HFF-Myc (cell line): ENCODE results near the gene MRPS12.
"Not testable (repeated sequence)": the region's sequence is repeated elsewhere in the genome, so short reads cannot be mapped to it uniquely, and the experiment has no call there.

Source experiments
- DNase-seq: peaks from one replicate; pipeline ENCODE4 v3.0.0-alpha.2; 2011; ENCODE audit warnings: low read depth; ENCODE audit errors: extremely low read depth
- H3K4me3 ChIP-seq: replicated peaks from 2 replicates; pipeline ENCODE4 v1.5.1; 2011; ENCODE audit warnings: low read depth, mild to moderate bottlenecking, control low read depth, low read length
- CTCF ChIP-seq: IDR thresholded peaks from 2 replicates; pipeline ENCODE4 v1.5.1; 2012; ENCODE audit warnings: mild to moderate bottlenecking, low read depth, low read length, control low read depth; ENCODE audit errors: missing control alignments

MRPS12 gene

GRCh38 chr19:38933544-38933943 lies 2.8 kb downstream of the MRPS12 start:
- no peak for DNase-seq
- no peak for TF ChIP-seq CTCF
- no peak overlapping the region for H3K4me3 ChIP-seq

- TF ChIP-seq CTCF: no peak
- no peak overlapping the region for H3K4me3 ChIP-seq
- DNase-seq: no peak
These were observed 9.2 kb downstream of the MRPS12 start for GRCh38 chr19:38939957-38940356.

- H3K4me3 ChIP-seq, DNase-seq: not testable (repeated sequence)
These were observed 10.7 kb downstream of the MRPS12 start for GRCh38 chr19:38941466-38941865.

GRCh38 chr19:38941979-38942378 lies 11.2 kb downstream of the MRPS12 start:
- no peak for TF ChIP-seq CTCF

GRCh38 chr19:38942471-38943181 lies 11.9 kb downstream of the MRPS12 start:
- H3K4me3 ChIP-seq: no peak overlapping the region
- TF ChIP-seq CTCF: no peak
- DNase-seq: no peak

More at GRCh38 chr19:38941979-38942378, 11.2 kb downstream of the MRPS12 start:
- H3K4me3 ChIP-seq: no peak overlapping the region
- no peak for DNase-seq

GRCh38 chr19:38944981-38945506 lies 14.3 kb downstream of the MRPS12 start:
- peak; percentile 9 for DNase-seq
- H3K4me3 ChIP-seq: no peak overlapping the region
- no peak for TF ChIP-seq CTCF

- TF ChIP-seq CTCF: no peak
- DNase-seq: no peak
- no peak overlapping the region for H3K4me3 ChIP-seq
These were observed 15.0 kb downstream of the MRPS12 start for GRCh38 chr19:38945562-38946228.
